ENCODE results near the gene AK8. TPM values are rescaled to one million over a fixed set of nuclear protein-coding genes. Genes with fewer than 3 reads are reported as not detected.

Gene AK8
- total RNA-seq, 2 donors from 2014 or later = 0.19 TPM; not detected in 1

DNA sequence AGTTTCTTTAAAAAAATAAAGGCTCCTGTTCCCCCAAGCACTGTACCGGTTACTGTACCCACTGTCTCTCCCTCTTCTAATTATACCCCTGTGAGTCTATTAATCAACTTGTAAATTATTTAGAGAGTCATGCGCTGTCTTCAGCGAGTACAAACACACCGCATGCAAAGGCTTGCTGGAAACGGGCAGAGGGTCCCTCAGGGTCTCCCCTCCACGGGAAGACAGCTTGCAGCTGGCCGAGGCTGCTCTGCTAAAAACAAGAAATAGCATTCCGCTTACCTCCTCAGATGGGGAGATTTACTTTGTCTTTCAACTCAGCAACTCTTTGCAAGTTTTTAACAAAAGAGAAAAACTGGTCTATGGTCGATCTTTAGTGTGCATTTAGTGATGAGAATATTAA, 71.8 kb downstream of the AK8 start:
- Histone ChIP-seq H3K9me3 (no peaks in the 10 kb centered on the region), H3K27ac (no peak overlapping the region), H3K4me3 (no peak overlapping the region), H3K36me3 (no peaks in the 10 kb centered on the region), H3K27me3 (no peaks in the 10 kb centered on the region), H3K4me1 (no peaks in the 10 kb centered on the region)
- no peak for DNase-seq (ENCODE audit: low spot score)
- TF ChIP-seq, protein P1, sequence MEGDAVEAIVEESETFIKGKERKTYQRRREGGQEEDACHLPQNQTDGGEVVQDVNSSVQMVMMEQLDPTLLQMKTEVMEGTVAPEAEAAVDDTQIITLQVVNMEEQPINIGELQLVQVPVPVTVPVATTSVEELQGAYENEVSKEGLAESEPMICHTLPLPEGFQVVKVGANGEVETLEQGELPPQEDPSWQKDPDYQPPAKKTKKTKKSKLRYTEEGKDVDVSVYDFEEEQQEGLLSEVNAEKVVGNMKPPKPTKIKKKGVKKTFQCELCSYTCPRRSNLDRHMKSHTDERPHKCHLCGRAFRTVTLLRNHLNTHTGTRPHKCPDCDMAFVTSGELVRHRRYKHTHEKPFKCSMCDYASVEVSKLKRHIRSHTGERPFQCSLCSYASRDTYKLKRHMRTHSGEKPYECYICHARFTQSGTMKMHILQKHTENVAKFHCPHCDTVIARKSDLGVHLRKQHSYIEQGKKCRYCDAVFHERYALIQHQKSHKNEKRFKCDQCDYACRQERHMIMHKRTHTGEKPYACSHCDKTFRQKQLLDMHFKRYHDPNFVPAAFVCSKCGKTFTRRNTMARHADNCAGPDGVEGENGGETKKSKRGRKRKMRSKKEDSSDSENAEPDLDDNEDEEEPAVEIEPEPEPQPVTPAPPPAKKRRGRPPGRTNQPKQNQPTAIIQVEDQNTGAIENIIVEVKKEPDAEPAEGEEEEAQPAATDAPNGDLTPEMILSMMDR (IDR thresholded peaks at IDR 0.05) = no peak

DNA sequence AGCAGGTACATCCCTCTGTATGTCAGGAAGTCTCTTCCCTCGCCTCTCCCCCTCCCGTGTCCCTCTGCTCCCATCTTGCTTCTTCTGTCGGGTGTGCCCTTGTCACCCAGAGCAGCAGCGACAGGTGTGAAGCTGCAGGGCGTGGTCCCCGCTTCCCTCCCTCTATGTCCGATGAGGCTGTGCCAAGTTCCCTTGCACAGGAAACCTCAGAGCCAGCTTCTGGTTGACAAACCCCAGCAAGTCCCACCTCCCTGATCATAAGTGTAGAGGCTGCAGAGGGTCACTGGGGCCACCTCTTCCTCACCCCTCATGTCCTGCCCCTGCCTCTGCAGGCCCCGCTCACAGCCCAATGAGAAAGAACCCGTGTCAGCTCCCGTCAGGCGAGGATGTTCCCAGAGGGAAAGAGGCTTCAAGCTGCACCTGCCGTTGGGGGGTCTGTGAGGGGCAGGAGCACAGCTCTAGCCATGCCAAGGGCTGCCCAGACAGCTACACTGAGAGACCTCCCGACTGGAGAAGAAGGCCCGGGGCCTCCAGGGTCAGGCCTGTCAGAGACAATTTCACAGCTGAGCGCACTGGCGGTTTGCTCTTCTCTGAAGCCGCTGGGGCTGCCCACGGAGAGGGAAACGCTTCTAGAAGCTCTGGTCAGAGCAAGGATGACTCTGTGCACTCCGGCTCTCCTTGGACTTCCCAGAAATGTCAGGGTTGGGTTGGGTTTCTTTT, 73.3 kb downstream of the AK8 start:
- no peaks in the 10 kb centered on the region for H3K36me3 ChIP-seq
- TF ChIP-seq, protein P1 (IDR thresholded peaks at IDR 0.05) = no peak
- peaks cover 0 to 6% of the 10 kb centered on the region in 2 donors for H3K4me1 ChIP-seq
- H3K27me3 ChIP-seq = no peaks in the 10 kb centered on the region
- DNase-seq (ENCODE audit: low spot score) = peak; percentile 23
- H3K9me3 ChIP-seq = no peaks in the 10 kb centered on the region
- no peak overlapping the region for H3K27ac ChIP-seq
- H3K4me3 ChIP-seq = no peak overlapping the region

DNA sequence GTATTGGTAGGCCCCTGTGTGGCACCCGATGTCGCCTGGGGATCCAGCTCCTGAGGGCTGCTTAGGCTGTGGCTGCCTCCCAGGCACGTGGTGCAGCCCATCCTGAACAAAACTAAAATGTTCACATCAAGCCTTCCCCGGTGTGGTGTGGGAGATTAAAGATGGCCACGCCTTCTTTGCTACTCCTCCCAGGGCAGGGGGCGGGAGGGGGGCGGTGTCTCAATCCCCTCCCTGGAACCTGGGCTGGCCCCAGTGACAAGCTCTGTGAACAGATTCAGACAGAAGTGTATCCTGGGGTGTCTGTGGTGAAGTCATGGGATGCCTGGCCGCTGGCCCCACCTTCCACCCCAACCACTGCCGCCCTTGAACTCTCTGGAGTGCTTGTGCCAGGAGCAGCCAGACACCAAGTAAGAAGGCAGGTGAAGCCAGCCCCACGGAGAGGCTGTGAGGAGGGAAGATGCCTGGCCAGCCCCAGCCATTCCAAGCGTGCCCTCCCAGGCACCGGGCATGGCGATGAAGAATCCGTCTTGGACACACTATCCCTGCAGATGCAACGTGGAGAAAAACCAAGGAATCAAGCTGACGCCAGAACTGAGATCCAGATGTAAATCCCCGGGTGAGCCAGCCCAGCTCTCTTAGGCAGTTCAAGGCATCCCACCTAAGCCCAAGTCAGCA, 75.8 kb downstream of the AK8 start:
- no peaks in the 10 kb centered on the region for H3K9me3 ChIP-seq
- no peak overlapping the region for H3K4me3 ChIP-seq
- peaks cover 0 to 27% of the 10 kb centered on the region in 2 donors for H3K4me1 ChIP-seq
- TF ChIP-seq, protein P1 (IDR thresholded peaks at IDR 0.05) = no peak
- H3K27ac ChIP-seq = no peak overlapping the region
- H3K36me3 ChIP-seq = no peaks in the 10 kb centered on the region
- peak; percentile 42 for DNase-seq (ENCODE audit: low spot score)
- H3K27me3 ChIP-seq = no peaks in the 10 kb centered on the region

DNA sequence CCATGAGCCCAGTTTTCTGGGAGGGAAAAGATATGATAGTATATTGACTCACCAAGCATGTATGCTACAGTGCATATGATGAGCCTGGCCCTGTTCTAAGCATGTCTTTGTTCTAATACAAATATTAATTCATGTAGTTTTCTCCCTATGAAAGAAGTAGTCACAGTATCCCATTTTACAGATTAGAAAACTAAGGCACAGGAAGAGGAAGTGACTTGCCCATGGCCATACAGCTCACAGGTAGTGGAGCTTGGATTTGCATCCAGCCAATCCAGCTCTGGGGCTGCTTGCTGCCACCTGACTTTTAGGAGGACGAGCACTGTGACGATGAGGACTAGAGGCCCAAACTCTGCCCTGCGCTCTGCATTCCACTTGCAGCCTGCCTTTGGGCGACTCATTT, 76.4 kb downstream of the AK8 start:
- no peaks in the 10 kb centered on the region for H3K27me3 ChIP-seq

DNA sequence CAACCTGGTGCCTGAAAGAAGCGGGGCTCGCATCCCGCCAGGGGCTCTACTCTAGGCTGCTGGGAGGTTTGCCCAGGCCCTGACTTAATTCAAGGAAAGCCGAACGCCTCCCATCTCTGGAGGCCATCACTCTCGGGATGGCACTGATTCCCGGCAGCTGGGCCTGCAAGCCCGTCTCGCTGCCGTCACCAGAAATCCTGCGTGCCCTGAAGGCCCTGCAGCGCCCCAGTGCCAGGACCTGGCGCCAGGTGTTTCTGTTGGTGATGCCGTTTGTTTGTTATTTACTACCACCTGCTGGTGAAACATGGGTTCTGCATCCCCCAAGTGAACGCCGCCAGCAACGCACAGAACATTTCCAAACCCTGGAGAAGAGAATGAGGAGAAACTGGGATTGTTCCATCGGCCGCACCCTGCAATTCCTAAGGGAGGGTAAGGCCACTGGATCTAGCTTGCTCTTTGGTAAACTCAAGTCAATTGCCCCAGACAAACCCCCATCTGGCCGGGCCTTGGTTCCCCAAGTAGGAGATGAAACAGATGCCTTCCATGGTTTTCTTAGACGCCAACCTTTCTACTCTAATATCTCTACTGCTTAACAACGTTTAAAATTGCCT, 77.9 kb downstream of the AK8 start:
- TF ChIP-seq, protein P1 (IDR thresholded peaks at IDR 0.05) = peak; percentile 86 to 95
- DNase-seq (ENCODE audit: low spot score) = peak; percentile 82
- H3K4me1 ChIP-seq = peaks cover 0 to 27% of the 10 kb centered on the region in 2 donors

More for the DNA sequence above, 76.4 kb downstream of the AK8 start:
- no peak overlapping the region for H3K27ac ChIP-seq
- no peak overlapping the region for H3K4me3 ChIP-seq
- TF ChIP-seq, protein P1 (IDR thresholded peaks at IDR 0.05) = no peak
- H3K4me1 ChIP-seq = peaks cover 0 to 27% of the 10 kb centered on the region in 2 donors
- H3K36me3 ChIP-seq = no peaks in the 10 kb centered on the region
- DNase-seq (ENCODE audit: low spot score) = peak; percentile 23
- H3K9me3 ChIP-seq = no peaks in the 10 kb centered on the region

More for the DNA sequence above, 77.9 kb downstream of the AK8 start:
- H3K27ac ChIP-seq = no peak overlapping the region
- H3K4me3 ChIP-seq = no peak overlapping the region
- no peaks in the 10 kb centered on the region for H3K9me3 ChIP-seq
- H3K36me3 ChIP-seq = no peaks in the 10 kb centered on the region
- H3K27me3 ChIP-seq = no peaks in the 10 kb centered on the region
